ENCODE data around the gene CBARP.

GRCh38 chr19:1237027-1237659 is 662 bp downstream of the CBARP start:
- TF ChIP-seq GATA2 (IDR thresholded peaks at IDR 0.05; ENCODE audit: low read depth, low read length), result no peak
- no peak for TF ChIP-seq GATA3 (IDR thresholded peaks at IDR 0.05; ENCODE audit: low read depth, low read length)

All from SH-SY5Y (cell line).